GM06990 (cell line): ENCODE data around the gene PIK3IP1.

ENCODE experiments used
- DNase-seq: peaks from one replicate; pipeline ENCODE4 v3.0.0-alpha.2; 2011; ENCODE audit not compliant: insufficient read length; ENCODE audit errors: extremely low read depth
- H3K27me3 ChIP-seq: replicated peaks from 2 replicates; pipeline ENCODE4 v1.6.0; 2011; ENCODE audit warnings: low read length; ENCODE audit not compliant: control insufficient read depth, insufficient read depth
- H3K36me3 ChIP-seq: 2 replicates; pipeline ENCODE4 v1.5.1; 2011; ENCODE audit warnings: low read length; ENCODE audit not compliant: control insufficient read depth, insufficient read depth
- H3K4me3 ChIP-seq: replicated peaks from 2 replicates; pipeline ENCODE4 v1.5.1; 2011; ENCODE audit warnings: low read depth, mild to moderate bottlenecking, control low read depth, low read length
- CTCF ChIP-seq: IDR thresholded peaks from 2 replicates; pipeline ENCODE4 v1.5.1; 2011; ENCODE audit warnings: low read length, control low read depth, mild to moderate bottlenecking, inconsistent platforms; ENCODE audit not compliant: insufficient read depth, poor library complexity, severe bottlenecking

Gene PIK3IP1

DNA sequence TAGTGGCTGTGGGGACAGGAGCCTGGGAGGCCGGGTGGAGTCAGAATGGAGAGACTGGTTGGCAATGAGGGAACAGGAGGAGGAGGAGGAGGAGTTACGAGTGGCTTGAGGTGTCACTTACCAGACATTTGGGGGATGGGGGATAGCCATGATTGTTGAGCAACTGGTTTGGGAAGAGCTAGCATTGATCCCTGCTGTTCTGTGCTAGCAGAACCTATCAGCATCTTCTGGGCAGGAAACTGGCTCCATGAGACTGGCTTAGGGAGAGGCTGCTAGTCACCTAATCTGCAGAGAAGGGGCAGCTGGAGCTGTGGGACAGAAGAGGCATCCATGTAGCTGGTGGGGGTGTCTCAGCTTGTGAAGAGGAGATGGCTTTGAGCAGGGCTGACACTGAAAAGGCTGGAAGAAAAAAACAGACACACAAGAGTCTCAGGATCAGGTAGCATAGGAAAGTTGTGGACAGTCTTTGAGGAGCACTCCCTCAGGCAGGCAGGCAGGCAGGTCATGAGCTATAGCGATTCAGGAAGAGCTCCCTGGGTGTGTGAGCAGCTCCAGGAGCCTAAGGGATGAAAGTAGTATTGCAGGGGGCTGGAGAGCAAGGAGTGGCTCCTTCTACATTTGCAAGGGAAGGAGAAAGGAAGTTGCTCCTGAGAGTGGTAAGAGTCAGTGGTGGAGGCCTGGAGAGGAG, 22.3 kb downstream of the PIK3IP1 start:
- TF ChIP-seq CTCF, result no peak
- peaks cover 37% of the 10 kb centered on the region for H3K36me3 ChIP-seq

GRCh38 chr22:31268281-31268680, 24.0 kb downstream of the PIK3IP1 start:
- Histone ChIP-seq H3K27me3 (no peaks in the 10 kb centered on the region), H3K4me3 (no peak overlapping the region), H3K36me3 (peaks cover 37% of the 10 kb centered on the region)
- no peak for TF ChIP-seq CTCF
- DNase-seq, result no peak

More for the DNA sequence above, 22.3 kb downstream of the PIK3IP1 start:
- no peak overlapping the region for H3K4me3 ChIP-seq
- no peak for DNase-seq
- H3K27me3 ChIP-seq, result no peaks in the 10 kb centered on the region

DNA sequence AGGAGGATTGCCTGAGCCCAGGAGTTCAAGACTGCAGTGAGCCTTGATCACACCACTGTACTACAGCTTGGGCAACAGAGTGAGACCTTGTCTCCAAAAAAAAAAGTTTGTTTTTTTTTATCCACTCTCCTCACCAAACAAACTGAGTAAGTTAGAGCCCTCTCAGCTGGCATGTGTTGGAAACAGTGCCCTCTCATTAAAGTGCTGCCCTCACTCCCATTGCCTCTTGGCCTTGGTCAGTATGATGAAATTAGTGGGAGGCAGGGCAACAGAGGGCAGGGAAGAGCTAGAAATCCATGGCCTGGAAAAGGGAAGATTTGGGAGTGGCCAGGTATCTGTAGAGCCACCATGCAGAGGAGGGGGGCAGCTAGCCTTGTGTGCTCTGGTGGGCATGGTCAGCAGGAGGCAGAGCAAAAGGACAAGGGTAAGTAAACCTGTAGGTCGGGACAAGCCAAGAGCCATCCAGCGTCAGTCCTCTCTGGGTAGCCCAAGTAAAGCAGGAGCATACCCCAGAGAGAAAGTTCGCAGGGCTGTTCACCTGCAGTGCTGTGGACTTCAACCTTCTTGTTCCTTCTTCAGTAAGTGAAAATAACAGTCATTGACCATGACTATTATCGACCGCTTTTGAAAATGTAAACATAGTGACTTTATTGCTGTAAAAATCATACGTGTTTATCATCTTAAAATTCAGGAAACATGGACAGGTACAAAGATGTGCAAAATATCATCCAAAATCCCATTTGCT, 28.2 kb downstream of the PIK3IP1 start:
- Histone ChIP-seq H3K4me3 (no peak overlapping the region), H3K36me3 (peaks cover 42% of the 10 kb centered on the region), H3K27me3 (no peaks in the 10 kb centered on the region)
- no peak for TF ChIP-seq CTCF
- no peak for DNase-seq

DNA sequence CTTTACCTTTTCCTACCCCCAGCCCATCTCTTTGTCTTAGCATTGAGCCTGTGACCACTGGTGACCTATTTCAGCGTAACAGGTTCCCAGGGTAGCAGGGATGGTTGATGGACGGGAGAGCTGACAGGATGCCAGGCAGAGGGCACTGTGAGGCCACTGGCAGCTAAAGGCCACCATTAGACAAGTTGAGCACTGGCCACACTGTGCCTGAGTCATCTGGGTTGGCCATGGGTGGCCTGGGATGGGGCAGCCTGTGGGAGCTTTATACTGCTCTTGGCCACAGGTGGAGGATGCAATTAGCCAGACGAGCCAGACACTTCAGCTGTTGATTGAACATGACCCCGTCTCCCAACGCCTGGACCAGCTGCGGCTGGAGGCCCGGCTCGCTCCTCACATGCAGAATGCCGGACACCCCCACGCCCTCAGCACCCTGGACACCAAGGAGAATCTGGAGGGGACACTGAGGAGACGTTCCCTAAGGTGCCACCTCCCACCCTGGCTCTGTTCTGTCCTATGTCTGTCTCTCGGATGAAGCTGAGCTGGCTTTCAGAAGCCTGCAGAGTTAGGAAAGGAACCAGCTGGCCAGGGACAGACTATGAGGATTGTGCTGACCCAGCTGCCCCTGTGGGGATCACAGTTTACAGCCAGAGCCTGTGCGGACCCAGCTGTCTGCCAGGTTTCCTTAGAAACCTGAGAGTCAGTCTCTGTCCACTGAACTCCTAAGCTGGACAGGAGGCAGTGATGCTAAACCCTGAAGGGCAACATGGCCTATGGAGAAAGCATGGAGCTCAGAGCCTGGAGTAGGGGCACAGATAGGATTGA, 29.8 kb downstream of the PIK3IP1 start:
- Histone ChIP-seq H3K27me3 (no peaks in the 10 kb centered on the region), H3K4me3 (no peak overlapping the region), H3K36me3 (peaks cover 35% of the 10 kb centered on the region)
- no peak for DNase-seq
- no peak for TF ChIP-seq CTCF

- TF ChIP-seq CTCF, result no peak
- H3K4me3 ChIP-seq, result no peak overlapping the region
- H3K27me3 ChIP-seq, result no peaks in the 10 kb centered on the region
- H3K36me3 ChIP-seq, result peaks cover 24% of the 10 kb centered on the region
- DNase-seq, result no peak
These were observed 31.8 kb downstream of the PIK3IP1 start for GRCh38 chr22:31260474-31260856.
